GM19455 (cell line): ENCODE measurements around the gene WWC2.
"Not testable (repeated sequence)": the region's sequence is repeated elsewhere in the genome, so short reads cannot be mapped to it uniquely, and the experiment has no call there.

Source experiments
- ATAC-seq: cut with Tn5 transposase; IDR thresholded peaks from one replicate; pipeline ENCODE4 v1.9.1; 2021; ENCODE audit not compliant: unreplicated experiment

WWC2 gene

DNA sequence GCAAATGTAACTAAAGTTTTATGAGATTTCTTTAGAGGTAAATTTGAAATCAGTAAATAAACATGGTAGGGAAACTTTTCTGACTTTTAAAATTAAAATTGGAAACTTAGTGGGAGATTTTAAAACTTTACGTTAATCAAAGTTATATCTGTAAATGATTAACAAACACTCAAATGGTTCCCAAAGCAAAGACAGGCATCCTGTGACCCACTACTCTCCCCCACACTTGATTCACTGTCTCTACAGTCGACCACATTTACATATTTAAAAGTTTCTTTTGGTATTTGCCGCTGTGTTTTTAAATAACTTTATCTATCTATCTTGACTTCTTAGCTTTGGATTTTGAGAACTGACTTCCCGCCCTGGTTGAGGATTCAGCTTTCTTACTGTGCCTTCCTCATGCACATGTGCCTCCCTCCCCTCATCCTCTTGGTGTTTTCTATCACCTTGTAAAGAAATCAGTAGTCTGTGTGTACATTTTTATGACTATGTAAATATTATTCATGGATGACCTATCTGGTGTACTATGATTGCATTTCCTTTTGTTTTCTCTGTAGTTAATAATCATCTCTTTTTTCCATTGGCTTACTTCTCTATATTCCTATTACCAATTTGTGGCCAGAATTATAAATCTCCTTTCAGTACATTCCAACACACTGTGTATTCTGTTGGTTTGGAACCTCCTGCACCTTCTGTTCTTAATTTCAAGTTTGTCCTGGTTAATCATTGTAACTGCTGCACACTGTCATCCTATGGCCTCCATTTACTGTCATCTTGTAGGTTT, 72.6 kb downstream of the WWC2 start:
- no peak for ATAC-seq

DNA sequence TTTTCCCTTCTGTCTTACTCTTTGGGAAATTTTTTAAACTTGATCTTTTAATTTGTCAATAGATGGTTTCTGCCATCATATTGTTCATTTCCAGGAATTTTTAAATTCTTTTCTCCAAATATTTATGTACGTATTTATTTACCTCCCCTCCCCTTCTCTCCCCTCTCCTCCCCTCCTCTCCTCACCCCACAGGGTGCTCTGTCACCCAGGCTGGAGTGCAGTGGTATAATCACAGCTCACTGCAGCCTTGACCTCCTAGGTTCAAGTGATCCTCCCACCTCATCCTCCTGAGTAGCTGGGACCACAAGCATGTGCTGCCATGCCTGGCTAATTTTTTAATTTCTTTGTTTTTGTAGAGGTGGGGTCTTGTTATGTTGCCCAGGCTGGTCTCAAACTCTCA, 73.8 kb downstream of the WWC2 start:
- no peak for ATAC-seq

DNA sequence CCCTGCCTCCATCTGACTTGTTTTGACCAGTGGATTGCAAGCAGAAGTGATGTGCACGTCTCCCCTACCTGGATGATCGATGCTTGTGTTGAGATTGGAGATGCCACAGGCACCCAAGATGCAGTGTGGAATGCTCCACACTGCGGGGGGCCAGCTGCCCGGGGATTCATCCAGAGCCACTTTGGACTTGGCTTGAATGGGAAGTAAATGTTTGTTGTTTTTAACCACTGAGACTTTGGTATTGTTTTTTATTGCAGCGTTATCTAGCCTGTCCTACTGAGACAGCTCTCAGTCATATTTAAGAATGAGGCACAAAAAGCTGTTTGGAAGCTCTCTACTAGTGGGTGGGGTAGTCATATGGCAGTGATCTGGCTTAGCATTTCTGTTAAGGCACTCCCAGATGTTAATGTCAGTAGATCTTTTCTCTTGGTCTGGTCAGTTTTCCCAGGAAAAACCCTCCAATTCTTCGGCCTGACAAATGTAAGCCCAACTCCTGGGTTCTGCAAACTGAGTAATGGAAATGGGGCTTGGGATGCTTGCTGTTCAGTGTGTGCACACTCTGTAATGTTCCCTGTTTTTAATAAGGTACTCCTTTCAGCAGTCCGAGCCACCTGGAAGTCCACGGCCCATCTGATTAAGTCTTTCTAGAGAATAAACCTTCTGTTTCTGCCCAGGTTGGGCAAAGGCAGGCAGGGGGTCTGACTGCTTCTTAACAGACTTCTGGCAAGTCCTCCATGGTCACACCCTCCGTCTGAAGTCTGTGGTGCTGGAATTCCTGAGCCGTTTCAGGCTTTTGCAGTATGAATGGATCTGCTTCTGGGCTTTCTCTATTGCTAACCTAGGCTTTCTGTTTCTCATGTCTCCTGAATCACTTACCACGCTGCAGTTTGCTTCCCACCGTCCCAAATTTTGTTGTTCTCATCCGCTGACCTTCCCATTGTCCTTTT, 74.8 kb downstream of the WWC2 start:
- ATAC-seq: no peak

DNA sequence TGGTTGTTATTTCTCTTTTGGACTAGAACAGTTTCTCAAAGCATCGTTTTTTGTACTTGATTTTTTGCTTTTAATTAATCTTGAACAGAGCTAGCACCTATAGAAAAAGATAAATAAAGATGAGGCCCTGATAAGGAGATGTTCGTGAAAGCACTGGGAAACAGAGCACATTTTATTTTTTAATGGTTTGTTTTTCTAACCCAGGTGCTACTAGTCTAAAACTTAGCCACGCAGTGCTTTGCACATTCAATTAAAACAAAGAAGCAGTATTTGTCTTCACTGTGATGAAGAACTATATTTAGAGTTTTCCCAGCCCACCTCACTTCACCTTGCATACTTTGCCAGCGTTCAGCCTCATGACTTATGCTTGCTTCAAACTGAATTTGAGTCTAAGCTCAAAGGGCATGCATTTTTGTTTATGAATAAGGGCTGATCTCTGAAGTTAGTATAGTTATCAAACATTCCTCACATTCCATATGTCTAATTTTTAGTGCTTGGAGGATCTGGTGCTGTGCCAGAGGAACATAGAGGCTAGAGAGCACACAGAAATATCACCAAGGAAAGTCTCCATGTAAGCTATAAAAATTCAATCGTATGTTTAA, 76.7 kb downstream of the WWC2 start:
- no peak for ATAC-seq

DNA sequence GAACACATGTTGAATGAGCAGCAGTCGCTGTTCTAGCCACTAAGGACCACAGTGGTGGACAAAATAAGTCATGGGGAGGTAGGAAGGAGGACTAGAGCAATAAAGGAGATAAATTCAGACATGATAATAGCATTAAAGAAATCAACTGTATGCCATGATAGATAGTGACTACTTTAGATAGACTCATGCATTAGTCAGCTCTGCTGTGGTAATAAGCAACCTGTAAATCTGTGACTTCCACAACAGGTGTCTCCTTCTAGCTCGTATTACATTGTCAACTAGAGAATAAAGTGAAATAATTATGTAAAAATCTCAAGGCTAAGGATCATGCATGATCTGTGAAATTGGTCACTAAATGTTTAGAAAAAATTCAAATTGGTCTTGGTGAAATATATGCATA, 77.9 kb downstream of the WWC2 start:
- ATAC-seq: no peak

DNA sequence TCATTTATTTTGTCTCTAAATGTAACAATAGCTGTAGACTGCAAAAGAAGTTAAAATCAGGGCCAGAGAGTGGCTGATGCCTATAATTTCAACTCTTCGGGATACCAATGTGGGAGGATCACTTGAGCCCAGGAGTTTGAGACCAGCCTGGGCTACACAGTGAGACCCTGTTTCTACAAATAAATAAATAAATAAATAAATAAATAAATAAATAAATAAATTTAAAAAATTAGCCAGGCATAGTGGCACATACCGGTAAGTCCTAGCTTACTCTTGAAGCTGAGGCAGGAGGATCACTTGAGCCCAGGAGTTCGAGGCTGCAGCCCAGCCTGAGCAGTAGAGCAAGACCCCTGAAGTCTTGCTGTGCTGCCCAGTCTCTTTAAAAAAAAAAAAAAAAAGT, 79.1 kb downstream of the WWC2 start:
- ATAC-seq: no peak

DNA sequence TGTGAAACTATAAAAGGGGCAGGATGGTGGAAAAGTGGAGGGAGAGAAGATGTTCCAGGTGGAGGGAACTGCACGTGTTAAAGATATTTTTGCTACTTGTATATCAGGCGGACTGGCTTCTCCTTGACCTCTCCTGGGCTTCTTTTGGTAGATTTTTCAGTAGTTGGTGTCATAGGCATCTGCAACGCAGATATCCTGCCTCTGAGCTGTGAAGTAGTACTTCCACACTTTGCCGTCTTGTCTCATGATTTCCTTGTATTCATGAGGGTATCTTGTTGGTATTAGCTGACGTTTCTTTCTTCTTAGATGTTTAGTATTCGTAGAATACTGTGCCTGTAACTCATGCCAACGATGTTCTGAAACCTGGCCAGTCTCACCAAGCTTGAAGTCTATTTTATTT, 81.0 kb downstream of the WWC2 start:
- no peak for ATAC-seq

DNA sequence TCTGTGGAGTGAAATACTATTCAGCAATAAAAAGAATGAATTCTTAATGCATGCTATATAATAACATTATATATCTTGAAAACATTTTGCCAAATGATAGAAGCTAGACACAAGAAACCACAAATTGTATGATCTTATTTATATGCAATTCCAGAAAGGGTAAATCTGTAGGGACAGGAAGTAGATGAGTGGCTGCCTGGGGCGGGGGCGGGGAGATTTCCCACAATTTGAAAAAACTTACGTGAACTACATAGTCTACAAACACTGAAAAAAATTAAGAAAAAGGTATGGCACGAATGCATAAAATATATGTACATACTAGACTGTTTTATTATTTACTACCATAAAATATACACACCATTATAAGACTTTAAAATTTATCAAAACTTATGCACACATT, 81.6 kb downstream of the WWC2 start:
- no peak for ATAC-seq

DNA sequence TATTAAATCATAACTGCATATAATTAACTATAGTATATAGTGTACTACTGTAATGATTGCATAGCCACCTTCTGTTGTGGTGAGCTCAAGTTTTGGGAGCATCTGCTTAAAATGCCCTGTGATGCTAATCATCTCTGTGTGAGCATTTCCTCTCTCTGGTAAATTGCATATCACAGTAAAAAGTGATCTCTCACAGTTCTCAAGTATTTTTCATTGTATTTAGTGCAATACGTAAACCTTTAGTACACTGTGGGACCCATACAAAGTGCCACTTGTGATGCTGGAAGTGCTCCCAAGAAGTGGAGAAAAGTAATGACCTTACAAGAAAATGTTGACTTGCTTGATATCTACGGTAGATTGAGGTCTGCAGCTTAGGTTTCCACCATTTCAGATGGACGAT, 82.0 kb downstream of the WWC2 start:
- ATAC-seq: no peak

DNA sequence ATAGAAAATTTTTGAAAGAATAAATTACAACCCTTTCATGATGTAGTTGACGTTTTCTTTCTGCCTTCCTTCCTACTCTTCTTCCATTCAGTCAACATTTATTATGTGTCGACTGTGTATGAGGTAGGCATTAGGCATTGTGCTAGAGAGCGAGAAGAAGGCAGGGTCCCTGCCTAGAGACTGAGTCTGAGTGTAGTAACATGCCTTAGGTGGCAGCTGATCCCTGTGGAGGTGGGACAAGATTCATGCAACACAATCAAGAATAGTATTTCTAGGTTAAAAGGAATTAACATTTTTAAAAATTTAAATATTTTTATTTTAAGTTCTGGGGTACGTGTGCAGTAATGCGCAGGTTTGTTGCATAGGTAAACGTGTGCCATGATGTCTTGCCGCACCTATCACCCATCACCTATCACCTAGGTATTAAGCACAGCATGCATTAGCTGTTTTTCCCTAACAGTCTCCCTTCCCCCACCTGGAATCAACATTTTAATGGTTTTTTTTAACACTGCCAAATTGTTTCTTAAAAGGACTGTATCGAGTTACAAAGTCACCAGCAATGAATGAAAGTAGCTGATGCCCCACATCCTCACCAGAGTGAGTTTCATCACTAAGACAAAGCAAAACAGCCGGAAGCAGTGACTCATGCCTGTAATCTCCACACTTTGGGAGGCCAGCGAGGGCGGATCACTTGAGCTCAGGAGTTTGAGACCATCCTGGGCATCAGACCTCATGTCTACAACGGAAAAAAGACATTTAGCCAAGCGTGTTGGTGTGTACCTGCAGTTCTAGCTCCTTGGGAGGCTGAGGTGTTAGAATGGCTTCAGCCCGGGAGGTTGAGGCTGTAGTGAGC, 84.0 kb downstream of the WWC2 start:
- ATAC-seq: no peak

DNA sequence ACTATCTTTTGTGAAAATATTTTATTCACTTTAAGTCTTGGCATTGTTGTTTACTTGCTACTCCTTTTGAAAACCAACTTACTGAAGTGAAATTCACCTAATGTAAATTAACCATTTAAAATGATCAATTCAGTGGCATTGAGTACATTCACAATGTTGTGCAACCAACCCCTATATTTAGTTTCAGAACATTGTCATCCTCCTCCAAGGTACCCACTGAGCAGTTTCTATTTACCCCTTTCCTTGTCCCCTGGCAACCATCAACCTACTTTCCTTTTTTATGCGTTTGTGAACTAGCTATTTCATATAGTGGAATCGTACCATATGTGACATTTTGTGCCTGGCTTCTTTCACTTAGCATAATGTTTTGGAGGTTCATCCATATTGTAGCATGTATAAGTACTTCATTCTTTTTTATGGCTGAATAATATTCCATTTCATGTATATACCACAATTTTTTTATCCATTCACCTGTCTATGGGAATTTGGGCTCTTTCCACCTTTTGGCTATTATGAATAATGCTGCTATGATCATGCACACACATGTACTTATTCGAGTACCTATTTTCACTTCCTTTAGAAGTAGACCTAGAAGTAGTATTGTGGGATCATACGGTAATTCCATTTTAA, 85.0 kb downstream of the WWC2 start:
- no peak for ATAC-seq

DNA sequence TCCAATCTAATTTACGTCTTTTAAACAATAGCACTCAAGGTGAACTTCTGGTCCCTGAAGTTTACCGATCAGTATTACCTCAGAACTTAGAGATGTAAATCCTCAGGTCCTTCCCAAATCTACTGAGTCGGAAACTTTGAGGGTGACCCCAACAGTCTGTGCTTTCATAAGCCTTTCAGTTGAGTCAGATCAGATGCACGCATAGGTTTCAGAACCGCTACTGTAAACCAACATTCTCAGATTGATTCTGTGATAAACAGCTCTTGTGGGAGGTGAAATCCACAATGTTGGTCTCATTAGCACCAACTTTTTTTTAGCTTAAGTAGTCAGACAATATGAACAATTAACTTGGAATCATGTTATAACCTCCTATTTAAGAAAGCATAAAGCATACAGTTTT, 86.0 kb downstream of the WWC2 start:
- ATAC-seq: no peak

DNA sequence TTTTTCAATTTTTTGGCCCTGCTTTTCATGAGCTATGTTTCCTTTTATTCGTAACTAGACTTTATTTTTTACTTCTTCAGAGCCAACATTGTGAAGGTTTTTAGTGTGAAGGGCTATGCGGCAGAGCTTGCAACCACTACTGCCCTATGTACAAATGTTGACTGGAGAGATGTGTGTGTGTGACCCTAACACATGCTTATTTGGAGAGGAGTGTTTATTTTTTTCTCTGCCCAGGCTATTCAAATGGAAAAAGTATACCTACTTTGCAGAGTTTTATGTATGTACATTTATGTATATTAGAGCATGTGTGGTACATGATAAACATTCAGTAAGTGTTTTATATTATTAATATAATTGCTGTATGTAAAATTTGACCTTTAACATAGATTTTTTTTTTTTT, 86.5 kb downstream of the WWC2 start:
- ATAC-seq: no peak

DNA sequence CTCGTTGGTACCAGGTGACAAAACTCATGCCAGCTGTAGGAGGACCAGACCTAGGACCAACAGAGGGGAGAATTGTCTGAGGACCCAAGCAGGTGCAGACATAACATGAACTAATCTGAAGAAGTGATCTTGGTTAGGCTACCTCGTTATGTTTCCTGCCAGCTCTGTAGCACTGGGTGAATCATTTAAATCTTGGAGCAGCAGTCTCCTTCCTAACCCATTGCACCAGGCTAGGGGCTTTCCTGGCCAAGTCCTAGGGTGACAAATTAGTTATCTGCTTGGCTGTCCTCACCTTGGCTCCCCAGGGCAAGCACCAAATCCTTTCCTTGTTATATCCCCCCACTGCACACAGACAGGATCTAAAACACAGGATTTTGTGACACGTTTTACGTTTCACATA, 87.8 kb downstream of the WWC2 start:
- ATAC-seq: no peak

DNA sequence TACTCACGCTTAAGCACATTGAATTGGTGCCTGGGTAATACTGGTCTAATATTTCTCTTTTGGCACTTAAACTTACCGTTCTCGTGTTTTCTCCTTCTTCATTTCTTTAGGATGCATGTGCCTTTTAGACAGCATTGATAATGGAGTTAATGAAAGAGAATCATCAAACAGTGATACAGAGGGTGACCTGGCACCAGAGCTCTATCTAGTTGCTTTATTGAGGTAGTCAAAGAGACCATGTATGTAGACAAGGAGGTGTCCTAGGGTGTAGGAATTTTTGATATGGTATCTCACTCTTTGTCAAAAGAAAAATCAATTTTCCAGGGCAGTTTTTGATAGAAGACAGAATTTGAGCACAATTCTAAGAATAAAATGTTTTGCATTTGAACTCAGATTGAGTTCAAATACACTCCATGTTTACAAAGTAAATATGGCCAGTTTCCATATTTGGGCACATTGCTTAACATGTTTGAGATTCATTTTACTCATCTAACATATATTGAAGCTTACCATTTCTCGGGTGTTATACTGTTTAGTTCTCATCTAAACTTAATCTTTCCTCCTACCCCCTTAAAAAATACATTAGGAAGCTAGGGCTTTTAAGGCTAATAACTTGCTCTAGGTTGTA, 92.0 kb downstream of the WWC2 start:
- ATAC-seq: no peak

DNA sequence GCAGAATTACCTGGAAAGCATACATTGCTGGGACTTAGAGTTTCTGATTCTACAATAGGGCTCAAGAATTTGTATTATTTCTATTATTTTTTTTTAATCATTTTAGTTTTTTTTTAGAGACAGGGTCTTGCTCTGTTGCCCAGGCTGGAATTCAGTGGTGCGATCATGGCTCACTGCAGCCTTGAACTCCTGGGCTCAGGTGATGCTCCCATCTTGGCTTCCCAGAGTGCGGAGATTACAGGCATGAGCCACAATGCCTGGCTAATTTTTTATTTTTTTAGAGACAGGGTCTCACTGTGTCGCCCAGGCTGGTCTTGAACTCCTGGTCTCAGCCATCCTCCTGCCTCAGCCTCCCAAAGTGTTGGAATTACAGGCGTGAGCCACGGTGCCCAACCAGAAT, 92.6 kb downstream of the WWC2 start:
- no peak for ATAC-seq

DNA sequence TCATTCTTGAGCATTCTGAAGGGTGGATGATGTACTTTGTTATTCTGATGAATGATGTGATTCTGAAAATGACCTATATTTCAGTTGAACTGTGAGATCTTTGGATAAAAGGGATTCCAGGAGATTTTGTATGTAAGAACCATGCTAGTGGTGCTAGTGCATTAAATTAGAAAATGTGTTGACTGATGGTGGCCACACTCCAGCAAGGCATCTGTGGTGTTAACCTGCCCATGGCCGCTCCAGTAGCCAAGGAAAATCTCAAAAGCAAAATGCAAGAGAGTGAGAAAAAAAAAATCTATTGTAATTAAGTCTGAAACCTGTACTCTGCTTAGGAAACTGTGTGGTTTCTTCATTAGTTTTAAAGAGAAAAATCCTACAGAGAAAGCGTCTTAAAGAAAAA, 93.5 kb downstream of the WWC2 start:
- no peak for ATAC-seq

DNA sequence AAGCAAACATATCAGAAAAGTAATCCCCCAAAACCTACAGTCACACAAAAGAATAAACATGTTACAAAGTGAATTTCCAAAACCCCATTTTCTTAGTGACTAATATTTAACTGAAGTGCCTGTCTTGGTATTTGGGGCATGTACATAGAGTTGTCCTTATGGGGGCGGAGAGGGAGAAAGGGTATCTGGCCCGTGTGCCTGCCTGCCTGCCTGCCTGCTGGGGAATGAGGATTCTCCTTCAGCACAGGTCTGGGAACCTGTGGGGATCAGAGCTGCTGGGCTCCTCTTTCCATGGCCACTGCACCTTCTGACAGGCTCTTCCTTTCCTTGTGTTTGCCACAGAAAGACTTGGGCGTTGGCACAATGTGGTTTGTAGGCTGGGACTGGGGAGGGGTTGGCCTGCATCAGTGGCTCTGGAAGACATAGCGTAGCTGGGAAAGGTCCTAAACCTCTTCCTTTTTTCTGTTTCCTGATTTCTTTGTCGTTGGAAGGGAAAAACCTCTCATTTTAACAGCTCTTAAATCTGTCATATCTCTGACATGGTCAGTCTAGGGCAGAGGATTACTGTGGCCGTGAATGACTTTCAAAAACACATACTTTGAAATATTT, 94.8 kb downstream of the WWC2 start:
- ATAC-seq: not testable (repeated sequence)

DNA sequence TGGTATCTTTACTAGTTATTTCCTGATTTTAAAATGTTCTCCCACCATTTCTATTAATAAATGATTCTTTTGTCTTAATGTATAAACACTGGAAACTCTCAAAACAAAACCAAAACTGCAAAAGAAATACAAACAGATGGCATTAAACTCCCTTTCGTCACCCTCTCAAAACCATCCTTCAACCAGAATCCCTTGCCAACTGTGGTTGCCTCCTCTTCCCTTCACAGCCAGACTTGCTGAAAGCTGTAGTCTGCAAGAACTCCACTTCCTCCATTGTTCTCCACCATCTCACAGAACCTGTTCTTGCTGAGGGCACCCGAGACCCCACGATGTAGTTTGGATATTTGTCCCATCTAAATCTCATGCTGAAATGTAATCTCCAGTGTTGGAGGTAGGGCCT, 96.5 kb downstream of the WWC2 start:
- ATAC-seq: no peak

DNA sequence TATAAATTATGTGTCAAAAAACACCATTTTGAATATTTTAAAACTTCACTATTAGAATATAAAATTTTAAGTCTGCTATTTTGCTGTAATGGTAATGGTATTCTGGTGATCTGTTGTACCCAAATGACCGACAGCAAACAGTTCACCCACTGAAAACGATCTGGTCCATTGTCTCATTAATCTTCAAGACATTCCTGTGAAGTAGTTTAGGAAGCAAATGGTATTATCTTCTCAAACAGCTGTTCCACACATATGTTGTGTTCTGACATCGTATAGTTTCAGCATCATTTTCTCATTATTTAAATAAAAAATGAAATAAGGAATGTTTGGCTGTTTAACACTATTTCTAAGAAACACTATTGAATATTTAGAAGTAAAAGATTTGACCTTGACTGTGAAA, 98.1 kb downstream of the WWC2 start:
- ATAC-seq: no peak
